Measurements from ENCODE around the gene STIM2. TPM values are rescaled to one million over a fixed set of nuclear protein-coding genes. Genes with fewer than 3 reads are reported as not detected.

Gene STIM2
- total RNA-seq, 2 donors from 2014 or later: 9.2 to 10.5 TPM

DNA sequence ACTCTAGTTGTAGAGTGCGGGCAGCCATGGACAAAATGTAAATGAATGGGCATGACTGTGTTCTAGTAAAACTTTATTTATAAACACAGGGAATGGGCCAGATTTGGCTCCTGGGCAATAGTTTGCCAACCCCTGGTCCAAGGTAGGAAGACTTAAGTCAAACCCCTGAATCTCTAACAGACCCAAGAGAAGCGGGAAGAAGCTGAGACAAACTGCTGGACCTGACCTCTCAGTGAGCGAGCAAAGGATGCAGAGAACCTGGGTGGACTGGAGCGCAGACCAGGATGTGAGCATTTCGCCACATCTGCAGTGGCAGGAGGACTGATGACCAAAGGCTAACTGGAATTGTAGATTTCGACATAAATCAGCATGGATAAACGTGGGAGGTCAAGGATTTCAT, 201.6 kb downstream of the STIM2 start:
- TF ChIP-seq, protein P1, sequence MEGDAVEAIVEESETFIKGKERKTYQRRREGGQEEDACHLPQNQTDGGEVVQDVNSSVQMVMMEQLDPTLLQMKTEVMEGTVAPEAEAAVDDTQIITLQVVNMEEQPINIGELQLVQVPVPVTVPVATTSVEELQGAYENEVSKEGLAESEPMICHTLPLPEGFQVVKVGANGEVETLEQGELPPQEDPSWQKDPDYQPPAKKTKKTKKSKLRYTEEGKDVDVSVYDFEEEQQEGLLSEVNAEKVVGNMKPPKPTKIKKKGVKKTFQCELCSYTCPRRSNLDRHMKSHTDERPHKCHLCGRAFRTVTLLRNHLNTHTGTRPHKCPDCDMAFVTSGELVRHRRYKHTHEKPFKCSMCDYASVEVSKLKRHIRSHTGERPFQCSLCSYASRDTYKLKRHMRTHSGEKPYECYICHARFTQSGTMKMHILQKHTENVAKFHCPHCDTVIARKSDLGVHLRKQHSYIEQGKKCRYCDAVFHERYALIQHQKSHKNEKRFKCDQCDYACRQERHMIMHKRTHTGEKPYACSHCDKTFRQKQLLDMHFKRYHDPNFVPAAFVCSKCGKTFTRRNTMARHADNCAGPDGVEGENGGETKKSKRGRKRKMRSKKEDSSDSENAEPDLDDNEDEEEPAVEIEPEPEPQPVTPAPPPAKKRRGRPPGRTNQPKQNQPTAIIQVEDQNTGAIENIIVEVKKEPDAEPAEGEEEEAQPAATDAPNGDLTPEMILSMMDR (IDR thresholded peaks at IDR 0.05): no peak
- Histone ChIP-seq H3K36me3 (no peaks in the 10 kb centered on the region), H3K27ac (no peak overlapping the region), H3K4me1 (no peaks in the 10 kb centered on the region), H3K27me3 (no peaks in the 10 kb centered on the region), H3K4me3 (no peak overlapping the region), H3K9me3 (no peaks in the 10 kb centered on the region)
- no peak for DNase-seq (ENCODE audit: low spot score)

GRCh38 chr4:27066591-27066990, 205.9 kb downstream of the STIM2 start:
- Histone ChIP-seq H3K36me3 (no peaks in the 10 kb centered on the region), H3K4me1 (no peaks in the 10 kb centered on the region), H3K4me3 (no peak overlapping the region), H3K27me3 (no peaks in the 10 kb centered on the region), H3K9me3 (no peaks in the 10 kb centered on the region), H3K27ac (no peak overlapping the region)
- TF ChIP-seq, protein P1 (IDR thresholded peaks at IDR 0.05): no peak
- DNase-seq (ENCODE audit: low spot score): peak; percentile 57

- no peaks in the 10 kb centered on the region for H3K27me3 ChIP-seq
- TF ChIP-seq, protein P1 (IDR thresholded peaks at IDR 0.05): no peak
- H3K36me3 ChIP-seq: no peaks in the 10 kb centered on the region
- DNase-seq (ENCODE audit: low spot score): peak; percentile 21
- no peak overlapping the region for H3K4me3 ChIP-seq
- no peaks in the 10 kb centered on the region for H3K4me1 ChIP-seq
- H3K9me3 ChIP-seq: no peaks in the 10 kb centered on the region
- no peak overlapping the region for H3K27ac ChIP-seq
Observed at GRCh38 chr4:27068151-27068867, 207.7 kb downstream of the STIM2 start.
